ENCODE measurements around the gene PCNP. TPM values are rescaled to one million over a fixed set of nuclear protein-coding genes. Genes with fewer than 3 reads are reported as not detected.
"Not testable (repeated sequence)": the region's sequence is repeated elsewhere in the genome, so short reads cannot be mapped to it uniquely, and the experiment has no call there.

PCNP gene
- total and polyA plus RNA-seq, 2 donors (not counting 1 experiment from before 2014, with no cell fraction given), result 116 to 129 TPM

GRCh38 chr3:101603184-101603583 lies 29.2 kb downstream of the PCNP start:
- H3K4me1 ChIP-seq (ENCODE audit: control insufficient read depth, extremely low read depth, insufficient read depth, low read length), result no peaks in the 10 kb centered on the region
- no peaks in the 10 kb centered on the region for H3K27me3 ChIP-seq (ENCODE audit: control insufficient read depth, insufficient read depth, low read length)
- no peaks in the 10 kb centered on the region for H4K20me1 ChIP-seq (ENCODE audit: control insufficient read depth, extremely low read depth, insufficient read depth, low read length)
- H3K79me2 ChIP-seq (ENCODE audit: control insufficient read depth, insufficient read depth, low read length), result no peaks in the 10 kb centered on the region
- H3K4me2 ChIP-seq (ENCODE audit: extremely low read depth, insufficient read depth, low read length), result no peak overlapping the region
- no peaks in the 10 kb centered on the region for H3K9me3 ChIP-seq (ENCODE audit: control insufficient read depth, insufficient read depth, low read depth, low read length)
- H3K36me3 ChIP-seq (ENCODE audit: control insufficient read depth, insufficient read depth, low read length), result no peaks in the 10 kb centered on the region
- no peak overlapping the region for H3K27ac ChIP-seq (ENCODE audit: insufficient read depth, low read length)
- no peak for DNase-seq (ENCODE audit: low read depth in 2 of 2)
- no peak for TF ChIP-seq EZH2 (IDR thresholded peaks at IDR 0.05; ENCODE audit: low read length, missing control alignments)
- TF ChIP-seq CTCF (conservative IDR thresholded peaks at IDR 0.05 in 1 of 2, IDR thresholded peaks at IDR 0.05 in 1 of 2; ENCODE audit: low read depth in 1 of 2, low read length in 2 of 2), result no peak
- no peak overlapping the region for H3K9ac ChIP-seq (ENCODE audit: insufficient read depth, low read length)
- no peak overlapping the region for H2AFZ ChIP-seq (ENCODE audit: low read length)
- H3K4me3 ChIP-seq (replicated peaks in 1 of 4; ENCODE audit: control extremely low read depth in 1 of 4, insufficient read depth in 1 of 4, low read depth in 3 of 4, low read length in 4 of 4), result no peak overlapping the region

DNA sequence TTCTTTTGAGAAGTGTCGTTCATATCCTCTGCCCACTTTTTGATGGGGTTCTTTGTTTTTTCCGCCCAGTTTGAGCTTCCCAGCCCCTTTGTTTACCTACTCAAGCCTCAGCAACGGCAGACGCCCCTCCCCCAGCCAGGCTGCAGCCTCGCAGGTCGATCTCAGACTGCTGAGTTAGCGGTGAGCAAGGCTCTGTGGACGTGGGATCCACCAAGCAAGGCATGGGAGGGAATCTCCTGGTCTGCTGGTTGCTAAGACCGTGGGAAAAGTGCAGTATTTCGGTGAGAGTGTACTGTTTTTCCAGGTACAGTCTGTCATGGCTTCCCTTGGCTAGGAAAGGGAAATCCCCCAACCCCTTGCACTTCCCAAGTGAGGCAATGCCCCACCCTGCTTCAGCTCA lies 31.4 kb downstream of the PCNP start:
- H3K4me3 ChIP-seq (replicated peaks in 1 of 4; ENCODE audit: control extremely low read depth in 1 of 4, insufficient read depth in 1 of 4, low read depth in 3 of 4, low read length in 4 of 4); H2AFZ ChIP-seq (ENCODE audit: low read length); H3K9ac ChIP-seq (ENCODE audit: insufficient read depth, low read length); H3K27me3 ChIP-seq (ENCODE audit: control insufficient read depth, insufficient read depth, low read length); H4K20me1 ChIP-seq (ENCODE audit: control insufficient read depth, extremely low read depth, insufficient read depth, low read length); H3K9me3 ChIP-seq (ENCODE audit: control insufficient read depth, insufficient read depth, low read depth, low read length); H3K79me2 ChIP-seq (ENCODE audit: control insufficient read depth, insufficient read depth, low read length); H3K36me3 ChIP-seq (ENCODE audit: control insufficient read depth, insufficient read depth, low read length); H3K27ac ChIP-seq (ENCODE audit: insufficient read depth, low read length); H3K4me2 ChIP-seq (ENCODE audit: extremely low read depth, insufficient read depth, low read length); DNase-seq (ENCODE audit: low read depth in 2 of 2); H3K4me1 ChIP-seq (ENCODE audit: control insufficient read depth, extremely low read depth, insufficient read depth, low read length): not testable (repeated sequence)

GRCh38 chr3:101611023-101611422 lies 37.0 kb downstream of the PCNP start:
- Histone ChIP-seq H4K20me1 (ENCODE audit: control insufficient read depth, extremely low read depth, insufficient read depth, low read length) (no peaks in the 10 kb centered on the region), H3K4me2 (ENCODE audit: extremely low read depth, insufficient read depth, low read length) (no peak overlapping the region), H3K9me3 (ENCODE audit: control insufficient read depth, insufficient read depth, low read depth, low read length) (no peaks in the 10 kb centered on the region), H3K27me3 (ENCODE audit: control insufficient read depth, insufficient read depth, low read length) (no peaks in the 10 kb centered on the region), H3K4me1 (ENCODE audit: control insufficient read depth, extremely low read depth, insufficient read depth, low read length) (no peaks in the 10 kb centered on the region), H3K36me3 (ENCODE audit: control insufficient read depth, insufficient read depth, low read length) (no peaks in the 10 kb centered on the region), H3K27ac (ENCODE audit: insufficient read depth, low read length) (no peak overlapping the region), H3K4me3 (replicated peaks in 1 of 4; ENCODE audit: control extremely low read depth in 1 of 4, insufficient read depth in 1 of 4, low read depth in 3 of 4, low read length in 4 of 4) (no peak overlapping the region), H3K9ac (ENCODE audit: insufficient read depth, low read length) (no peak overlapping the region), H3K79me2 (ENCODE audit: control insufficient read depth, insufficient read depth, low read length) (no peaks in the 10 kb centered on the region), H2AFZ (ENCODE audit: low read length) (no peak overlapping the region)
- DNase-seq (ENCODE audit: low read depth in 2 of 2), result no peak
- TF ChIP-seq CTCF (conservative IDR thresholded peaks at IDR 0.05 in 1 of 2, IDR thresholded peaks at IDR 0.05 in 1 of 2; ENCODE audit: low read depth in 1 of 2, low read length in 2 of 2) (no peak), EZH2 (IDR thresholded peaks at IDR 0.05; ENCODE audit: low read length, missing control alignments) (no peak)

DNA sequence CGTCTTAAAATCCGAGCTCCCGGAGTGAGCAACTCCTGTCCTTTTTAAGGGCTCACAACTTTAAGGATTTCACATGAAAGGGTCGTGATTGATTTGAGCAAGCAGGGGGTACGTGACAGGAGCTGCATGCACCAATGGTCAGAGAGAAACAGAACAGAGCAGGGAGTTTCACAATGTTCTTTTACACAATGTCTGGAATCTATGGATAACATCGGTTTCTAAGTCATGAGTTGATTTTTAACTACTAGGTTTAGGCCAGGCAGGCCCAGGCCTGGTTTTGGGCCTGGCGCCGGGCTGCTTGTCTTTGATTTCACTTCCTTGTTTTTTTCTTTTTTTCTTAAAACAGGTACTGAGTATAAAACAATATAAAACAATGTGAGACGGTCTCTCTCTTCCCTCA lies 39.0 kb downstream of the PCNP start:
- H2AFZ ChIP-seq (ENCODE audit: low read length); H3K27me3 ChIP-seq (ENCODE audit: control insufficient read depth, insufficient read depth, low read length); H3K36me3 ChIP-seq (ENCODE audit: control insufficient read depth, insufficient read depth, low read length); H4K20me1 ChIP-seq (ENCODE audit: control insufficient read depth, extremely low read depth, insufficient read depth, low read length); H3K79me2 ChIP-seq (ENCODE audit: control insufficient read depth, insufficient read depth, low read length); H3K4me2 ChIP-seq (ENCODE audit: extremely low read depth, insufficient read depth, low read length); H3K27ac ChIP-seq (ENCODE audit: insufficient read depth, low read length); H3K4me1 ChIP-seq (ENCODE audit: control insufficient read depth, extremely low read depth, insufficient read depth, low read length); DNase-seq (ENCODE audit: low read depth in 2 of 2); H3K9ac ChIP-seq (ENCODE audit: insufficient read depth, low read length); H3K4me3 ChIP-seq (replicated peaks in 1 of 4; ENCODE audit: control extremely low read depth in 1 of 4, insufficient read depth in 1 of 4, low read depth in 3 of 4, low read length in 4 of 4); H3K9me3 ChIP-seq (ENCODE audit: control insufficient read depth, insufficient read depth, low read depth, low read length): not testable (repeated sequence)
